Testis (tissue), 3 donors: ENCODE data around the gene NUDT3. TPM values are rescaled to one million over a fixed set of nuclear protein-coding genes. Genes with fewer than 3 reads are reported as not detected.
"Not testable (repeated sequence)": the region's sequence is repeated elsewhere in the genome, so short reads cannot be mapped to it uniquely, and the experiment has no call there.

Experiments
- DNase-seq: peaks from one replicate; pipeline ENCODE4 v3.0.0-alpha.2; 2019
- H3K27ac ChIP-seq, 2 donors: fragments of 200-600 bp; sonication (generic); one replicate each; pipeline ENCODE4 v1.5.1; 2019
- H3K27me3 ChIP-seq: fragments of 200-600 bp; sonication (generic); one replicate; pipeline ENCODE4 v1.5.1; 2019
- H3K36me3 ChIP-seq: fragments of 200-600 bp; sonication (generic); one replicate; pipeline ENCODE4 v1.5.1; 2017; ENCODE audit warnings: low read depth; ENCODE audit errors: missing control alignments
- H3K4me1 ChIP-seq: fragments of 200-600 bp; sonication (generic); one replicate; pipeline ENCODE4 v1.5.1; 2019
- H3K4me3 ChIP-seq, 2 donors: fragments of 200-600 bp; sonication (generic); one replicate each; pipeline ENCODE4 v1.5.1; 2017 to 2019
- H3K9me3 ChIP-seq: fragments of 200-600 bp; sonication (generic); one replicate; pipeline ENCODE4 v1.5.1; 2017
- CTCF ChIP-seq, 3 experiments: fragments of 450-650 bp in 2 of 3; fragments of 200-600 bp in 1 of 3; sonication (generic) in 1 of 3; IDR thresholded peaks; one replicate each; pipeline ENCODE4 v1.5.1; 2016 to 2019; ENCODE audit warnings: antibody characterized with exemption in 3 of 3, mild to moderate bottlenecking in 2 of 3, moderate library complexity in 1 of 3
- POLR2A ChIP-seq: fragments of 450-650 bp; IDR thresholded peaks from one replicate; pipeline ENCODE4 v1.6.1; 2017; ENCODE audit warnings: antibody characterized with exemption, mild to moderate bottlenecking, moderate library complexity
- WGBS, 2 donors: methylation state at CpG; one replicate each; pipeline ENCODE4 v1.1.5; 2018; 5-methylcytosine and 5-hydroxymethylcytosine counted together
- intact Hi-C: fragments of 100-400 bp; cut with DNase I; formaldehyde crosslinking; loops from one replicate; pipeline ENCODE4 v1.15.1; 2023; ENCODE audit warnings: low total_unique reads
- polyA plus RNA-seq: library from polyadenylated mRNA; stranded (reverse); fragments of 350-450 nt; fragmentation: Illumina TruSeq; extraction: RNeasy Lipid Tissue Mini Kit (QIAGEN cat#74804); gene quantifications from one replicate; pipeline ENCODE4 v1.2.3, GENCODE V29; 2014; ENCODE audit warnings: low read depth, low replicate concordance; ENCODE audit not compliant: insufficient read depth
- total RNA-seq, 2 donors: library from RNA; depleted of rRNA; stranded (reverse); fragments of >200 nt; gene quantifications; one replicate each; pipeline ENCODE4 v1.2.3, GENCODE V29; 2016

The NUDT3 gene
- total and polyA plus RNA-seq, 3 donors from 2014 or later: 18.7 to 28.3 (median 24.0) TPM

- TF ChIP-seq POLR2A: no peak
- peak in 1 of 3 experiments; percentile 32 for TF ChIP-seq CTCF (IDR thresholded peaks at IDR 0.05)
- H3K27ac ChIP-seq: no peak overlapping the region
- H3K4me3 ChIP-seq: no peak overlapping the region
- no peaks in the 10 kb centered on the region for H3K36me3 ChIP-seq
- 81 to 85% methylated on average over 8 of the region's 8 CpGs for WGBS, 2 donors
- peaks cover 11% of the 10 kb centered on the region for H3K4me1 ChIP-seq
- no peaks in the 10 kb centered on the region for H3K9me3 ChIP-seq
- intact Hi-C loops: loop anchor here (10.0 kb wide), 1 partner anchor 168 kb away; no protein-coding TSS in a partner anchor
- no peak for DNase-seq
- H3K27me3 ChIP-seq: no peaks in the 10 kb centered on the region
Measured at GRCh38 chr6:34246563-34247391, 145.7 kb downstream of the NUDT3 start.

- no peak for DNase-seq
- no peak overlapping the region for H3K27ac ChIP-seq
- no peak overlapping the region for H3K4me3 ChIP-seq
- TF ChIP-seq POLR2A: no peak
- TF ChIP-seq CTCF (IDR thresholded peaks at IDR 0.05): no peak
- no peaks in the 10 kb centered on the region for H3K27me3 ChIP-seq
- 77 to 88% methylated on average over 2 of the region's 2 CpGs for WGBS, 2 donors
- intact Hi-C loops: loop anchor here (10.0 kb wide), 1 partner anchor 169 kb away; no protein-coding TSS in a partner anchor
- peaks cover 11% of the 10 kb centered on the region for H3K4me1 ChIP-seq
- H3K36me3 ChIP-seq: no peaks in the 10 kb centered on the region
- no peaks in the 10 kb centered on the region for H3K9me3 ChIP-seq
Measured at GRCh38 chr6:34246249-34246562, 146.3 kb downstream of the NUDT3 start.

GRCh38 chr6:34245761-34246140 lies 146.7 kb downstream of the NUDT3 start:
- not testable (repeated sequence) for H3K4me3 ChIP-seq, H3K27me3 ChIP-seq, H3K36me3 ChIP-seq, H3K27ac ChIP-seq, H3K9me3 ChIP-seq, DNase-seq
- 87 to 91% methylated on average over 6 to 7 of the region's 7 CpGs for WGBS, 2 donors
- intact Hi-C loops: loop anchor here (10.0 kb wide), 1 partner anchor 169 kb away; no protein-coding TSS in a partner anchor
- H3K4me1 ChIP-seq: peaks cover 11% of the 10 kb centered on the region

GRCh38 chr6:34245032-34245760 lies 147.3 kb downstream of the NUDT3 start:
- not testable (repeated sequence) for H3K4me3 ChIP-seq, H3K36me3 ChIP-seq, DNase-seq, H3K27me3 ChIP-seq, H3K9me3 ChIP-seq, H3K27ac ChIP-seq
- WGBS, 2 donors: 89 to 95% methylated on average over 12 to 13 of the region's 13 CpGs
- H3K4me1 ChIP-seq: peaks cover 11% of the 10 kb centered on the region
- intact Hi-C loops: loop anchor here (10.0 kb wide), 1 partner anchor 170 kb away; no protein-coding TSS in a partner anchor

GRCh38 chr6:34243901-34244884 lies 148.3 kb downstream of the NUDT3 start:
- intact Hi-C loops: loop anchor here (10.0 kb wide), 1 partner anchor 171 kb away; no protein-coding TSS in a partner anchor
- TF ChIP-seq CTCF (IDR thresholded peaks at IDR 0.05) (no peak), POLR2A (no peak)
- WGBS, 2 donors: 55 to 60% methylated on average over 6 to 19 of the region's 19 CpGs
- no peaks in the 10 kb centered on the region for H3K27me3 ChIP-seq
- no peak overlapping the region for H3K4me3 ChIP-seq
- H3K9me3 ChIP-seq: no peaks in the 10 kb centered on the region
- peak; percentile 58 for DNase-seq
- H3K4me1 ChIP-seq: peaks cover 11% of the 10 kb centered on the region
- H3K36me3 ChIP-seq: no peaks in the 10 kb centered on the region
- H3K27ac ChIP-seq: no peak overlapping the region
